ENCODE data around the gene KCNK5. TPM values are rescaled to one million over a fixed set of nuclear protein-coding genes. Genes with fewer than 3 reads are reported as not detected.

Gene KCNK5
- polyA plus RNA-seq, 1 experiment, result not detected

DNA sequence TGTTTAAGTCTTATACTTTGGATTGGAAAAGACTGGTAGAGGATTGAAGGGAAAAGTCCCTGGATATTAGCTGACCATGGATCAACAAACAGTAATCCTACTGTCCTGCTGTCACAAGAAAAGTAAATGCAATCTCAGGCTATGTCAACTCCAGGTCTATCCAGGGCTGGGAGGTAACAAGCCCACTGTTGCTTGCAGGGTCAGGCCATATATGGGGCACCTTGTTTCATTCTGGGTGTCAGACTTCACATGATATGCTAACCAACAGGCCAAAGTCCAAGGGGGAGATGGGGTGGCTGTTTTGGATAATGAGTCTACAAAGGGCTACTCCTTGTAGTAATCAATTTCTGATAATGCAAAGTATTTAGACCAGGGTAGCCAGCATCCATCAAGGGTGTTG lies 30.7 kb downstream of the KCNK5 start:
- CTCF ChIA-PET, result no interaction called here
- Histone ChIP-seq H3K27ac (ENCODE audit: low read depth, low read length) (no peak overlapping the region), H3K9me3 (ENCODE audit: control insufficient read depth, insufficient read depth, low read length) (no peaks in the 10 kb centered on the region), H3K4me3 (ENCODE audit: low read depth, low read length) (no peak overlapping the region), H3K27me3 (ENCODE audit: control insufficient read depth, insufficient read depth, low read length) (no peaks in the 10 kb centered on the region)
- no peak for DNase-seq (ENCODE audit: low read depth, low spot score)
- POLR2A ChIA-PET, result no interaction called here
- TF ChIP-seq, protein P1, sequence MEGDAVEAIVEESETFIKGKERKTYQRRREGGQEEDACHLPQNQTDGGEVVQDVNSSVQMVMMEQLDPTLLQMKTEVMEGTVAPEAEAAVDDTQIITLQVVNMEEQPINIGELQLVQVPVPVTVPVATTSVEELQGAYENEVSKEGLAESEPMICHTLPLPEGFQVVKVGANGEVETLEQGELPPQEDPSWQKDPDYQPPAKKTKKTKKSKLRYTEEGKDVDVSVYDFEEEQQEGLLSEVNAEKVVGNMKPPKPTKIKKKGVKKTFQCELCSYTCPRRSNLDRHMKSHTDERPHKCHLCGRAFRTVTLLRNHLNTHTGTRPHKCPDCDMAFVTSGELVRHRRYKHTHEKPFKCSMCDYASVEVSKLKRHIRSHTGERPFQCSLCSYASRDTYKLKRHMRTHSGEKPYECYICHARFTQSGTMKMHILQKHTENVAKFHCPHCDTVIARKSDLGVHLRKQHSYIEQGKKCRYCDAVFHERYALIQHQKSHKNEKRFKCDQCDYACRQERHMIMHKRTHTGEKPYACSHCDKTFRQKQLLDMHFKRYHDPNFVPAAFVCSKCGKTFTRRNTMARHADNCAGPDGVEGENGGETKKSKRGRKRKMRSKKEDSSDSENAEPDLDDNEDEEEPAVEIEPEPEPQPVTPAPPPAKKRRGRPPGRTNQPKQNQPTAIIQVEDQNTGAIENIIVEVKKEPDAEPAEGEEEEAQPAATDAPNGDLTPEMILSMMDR (IDR thresholded peaks at IDR 0.05; ENCODE audit: low read depth, low read length), result no peak

GRCh38 chr6:39197922-39198500 lies 31.3 kb downstream of the KCNK5 start:
- TF ChIP-seq, protein P1 (IDR thresholded peaks at IDR 0.05; ENCODE audit: low read depth, low read length), result no peak
- no peak overlapping the region for H3K4me3 ChIP-seq (ENCODE audit: low read depth, low read length)
- ChIA-PET CTCF (no interaction called here), POLR2A (no interaction called here)
- no peak for DNase-seq (ENCODE audit: low read depth, low spot score)
- no peak overlapping the region for H3K27ac ChIP-seq (ENCODE audit: low read depth, low read length)
- H3K27me3 ChIP-seq (ENCODE audit: control insufficient read depth, insufficient read depth, low read length), result no peaks in the 10 kb centered on the region
- H3K9me3 ChIP-seq (ENCODE audit: control insufficient read depth, insufficient read depth, low read length), result no peaks in the 10 kb centered on the region

- no peak overlapping the region for H3K4me3 ChIP-seq (ENCODE audit: low read depth, low read length)
- ChIA-PET POLR2A (no interaction called here), CTCF (no interaction called here)
- H3K27me3 ChIP-seq (ENCODE audit: control insufficient read depth, insufficient read depth, low read length), result no peaks in the 10 kb centered on the region
- TF ChIP-seq, protein P1 (IDR thresholded peaks at IDR 0.05; ENCODE audit: low read depth, low read length), result no peak
- DNase-seq (ENCODE audit: low read depth, low spot score), result no peak
- H3K27ac ChIP-seq (ENCODE audit: low read depth, low read length), result no peak overlapping the region
- no peaks in the 10 kb centered on the region for H3K9me3 ChIP-seq (ENCODE audit: control insufficient read depth, insufficient read depth, low read length)
Measured at GRCh38 chr6:39197521-39197920, 31.8 kb downstream of the KCNK5 start.

GRCh38 chr6:39196673-39197091 lies 32.6 kb downstream of the KCNK5 start:
- H3K9me3 ChIP-seq (ENCODE audit: control insufficient read depth, insufficient read depth, low read length), result no peaks in the 10 kb centered on the region
- ChIA-PET POLR2A (no interaction called here), CTCF (no interaction called here)
- H3K4me3 ChIP-seq (ENCODE audit: low read depth, low read length), result no peak overlapping the region
- DNase-seq (ENCODE audit: low read depth, low spot score), result no peak
- H3K27ac ChIP-seq (ENCODE audit: low read depth, low read length), result no peak overlapping the region
- TF ChIP-seq, protein P1 (IDR thresholded peaks at IDR 0.05; ENCODE audit: low read depth, low read length), result no peak
- no peaks in the 10 kb centered on the region for H3K27me3 ChIP-seq (ENCODE audit: control insufficient read depth, insufficient read depth, low read length)

- Histone ChIP-seq H3K27ac (ENCODE audit: low read depth, low read length) (no peak overlapping the region), H3K4me3 (ENCODE audit: low read depth, low read length) (no peak overlapping the region), H3K9me3 (ENCODE audit: control insufficient read depth, insufficient read depth, low read length) (peaks cover 6% of the 10 kb centered on the region; the same call in 1 of the 2 replicates), H3K27me3 (ENCODE audit: control insufficient read depth, insufficient read depth, low read length) (no peaks in the 10 kb centered on the region)
- TF ChIP-seq, protein P1 (IDR thresholded peaks at IDR 0.05; ENCODE audit: low read depth, low read length), result no peak
- CTCF ChIA-PET, result no interaction called here
- POLR2A ChIA-PET, result no interaction called here
- DNase-seq (ENCODE audit: low read depth, low spot score), result no peak
Measured at GRCh38 chr6:39195792-39196385, 33.4 kb downstream of the KCNK5 start.

All from AG04450 (cell line).